Hematopoietic multipotent progenitor cell (in vitro differentiated cells): ENCODE results near the gene IQCM. TPM values are rescaled to one million over a fixed set of nuclear protein-coding genes. Genes with fewer than 3 reads are reported as not detected.

Experiments used
- DNase-seq, 3 donors: peaks; one replicate each; pipeline ENCODE4 v3.0.0-alpha.2; 2011 to 2015; ENCODE audit warnings: low read depth in 2 of 3, low spot score in 2 of 3
- total RNA-seq: library from RNA; depleted of rRNA; stranded (reverse); fragments of >200 nt; gene quantifications from one replicate; pipeline ENCODE4 v1.2.3, GENCODE V29; 2012

Gene IQCM
- total RNA-seq, 1 donor, result not detected

DNA sequence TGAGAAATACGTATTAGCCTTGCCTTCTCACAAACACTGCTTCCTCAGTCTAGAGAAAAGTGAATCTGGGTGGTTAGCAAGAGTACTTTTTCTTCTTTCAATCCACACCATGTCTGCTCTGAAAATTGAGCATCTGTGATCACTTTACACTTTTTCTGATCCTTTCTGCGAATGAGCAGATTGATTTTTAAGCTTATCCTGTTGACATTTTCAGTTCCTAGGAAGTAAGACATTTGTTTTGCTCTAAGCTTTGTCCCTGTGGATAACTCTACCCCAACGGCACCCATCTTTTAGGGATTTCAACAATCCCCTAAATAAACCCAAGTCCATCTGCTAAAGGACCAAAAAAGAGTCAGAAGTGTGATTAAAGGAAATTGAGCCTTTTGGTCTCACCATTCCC is 487.5 kb downstream of the IQCM start:
- DNase-seq, result no peak

DNA sequence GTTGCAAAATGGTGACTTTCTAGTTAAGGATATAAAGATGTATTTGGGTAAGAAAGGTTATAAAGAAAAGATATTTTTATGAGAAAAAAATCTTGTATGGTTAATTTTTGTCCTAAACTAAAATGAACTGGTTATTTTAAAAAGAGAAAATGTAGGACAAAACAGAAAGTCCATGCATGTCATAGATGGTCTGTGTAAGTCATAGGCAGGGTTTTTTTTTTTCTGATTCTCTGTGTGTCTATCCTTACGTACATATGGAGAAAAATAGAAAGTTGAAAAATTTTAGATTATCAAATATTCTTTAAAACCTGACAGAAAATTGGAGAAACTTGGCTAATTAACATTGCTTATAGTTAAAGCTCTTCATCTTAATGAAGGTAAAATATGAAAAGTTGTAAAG is 493.4 kb downstream of the IQCM start:
- DNase-seq, result no peak

DNA sequence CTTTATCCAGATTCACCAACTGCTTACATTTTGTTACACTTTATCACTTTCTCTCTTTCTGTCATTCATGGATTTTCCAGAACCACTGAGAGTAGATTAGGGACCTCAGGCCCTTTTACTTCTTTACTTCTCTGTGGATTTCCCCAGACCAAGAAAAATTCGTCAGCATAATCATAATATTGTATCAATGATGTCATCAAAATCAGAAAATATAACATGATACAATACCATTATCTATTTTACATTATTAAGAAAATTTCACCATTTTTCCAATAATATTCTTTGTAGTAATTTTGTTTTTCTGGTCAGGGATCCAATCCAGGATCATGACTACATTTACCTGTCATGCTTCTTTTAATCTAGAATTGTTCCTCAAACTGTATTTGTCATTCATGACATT is 494.2 kb downstream of the IQCM start:
- DNase-seq, result no peak

DNA sequence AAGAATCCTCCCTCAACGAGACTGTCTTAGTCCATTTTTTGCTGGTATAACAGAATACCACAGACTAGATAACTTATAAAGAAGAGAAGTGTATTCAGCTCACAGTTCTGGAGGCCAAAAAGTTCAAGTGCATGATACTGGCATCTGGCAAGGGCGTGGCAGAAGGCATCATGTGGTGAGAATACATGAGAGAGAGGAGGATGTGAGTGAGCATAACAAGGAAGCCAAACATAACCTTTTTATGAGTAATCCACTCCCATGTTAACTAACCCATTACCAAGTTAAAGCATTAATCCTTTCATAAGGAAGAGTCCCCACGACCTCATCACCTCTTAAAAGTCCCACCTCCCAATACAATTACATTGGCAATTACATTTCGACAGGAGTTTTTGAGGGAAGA is 504.6 kb downstream of the IQCM start:
- no peak for DNase-seq

DNA sequence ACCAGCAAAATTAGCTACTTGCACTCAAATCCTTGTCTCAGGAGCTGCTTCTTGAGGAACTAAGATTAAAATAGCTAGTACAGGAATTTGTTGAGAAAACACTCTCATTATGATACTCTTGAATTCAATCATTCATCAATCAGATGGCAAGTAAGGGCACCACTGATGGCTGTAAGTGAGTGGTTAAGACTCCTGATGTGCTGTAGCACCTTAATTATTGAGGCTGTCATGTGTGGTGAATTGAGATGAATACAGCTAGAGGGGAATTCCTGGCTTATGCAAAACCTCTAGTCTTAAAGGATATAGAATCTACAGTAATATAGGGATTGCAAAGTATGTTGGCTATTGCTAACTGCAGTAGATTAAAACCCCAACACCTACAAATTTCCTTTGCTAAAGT is 509.1 kb downstream of the IQCM start:
- DNase-seq, result no peak
